Activated gamma-delta T cell (primary cell): ENCODE results near the gene DCAF8.

Experiments
- DNase-seq: peaks from one replicate; lab custom pipeline; 2025; lab: John Stamatoyannopoulos, UW

DCAF8 gene

DNA sequence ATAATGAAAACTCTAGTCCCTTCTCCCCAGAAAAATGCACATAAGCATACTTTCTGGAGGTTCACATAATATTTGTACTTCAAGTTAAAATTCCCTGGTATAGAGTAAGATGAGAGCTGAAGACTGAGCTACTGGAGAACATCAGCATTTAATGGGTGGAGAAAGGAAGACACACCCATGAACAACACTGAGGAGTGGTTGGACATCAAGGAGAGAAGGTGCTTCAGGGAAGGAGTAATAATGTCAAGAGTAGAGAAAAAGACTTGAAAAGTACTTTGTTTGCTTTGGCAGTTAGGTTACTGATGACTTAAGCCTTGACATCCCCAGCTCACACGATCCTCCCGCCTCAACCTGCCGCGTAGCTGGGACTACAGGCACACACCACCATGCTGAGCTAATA, 35.3 kb downstream of the DCAF8 start:
- no peak for DNase-seq

DNA sequence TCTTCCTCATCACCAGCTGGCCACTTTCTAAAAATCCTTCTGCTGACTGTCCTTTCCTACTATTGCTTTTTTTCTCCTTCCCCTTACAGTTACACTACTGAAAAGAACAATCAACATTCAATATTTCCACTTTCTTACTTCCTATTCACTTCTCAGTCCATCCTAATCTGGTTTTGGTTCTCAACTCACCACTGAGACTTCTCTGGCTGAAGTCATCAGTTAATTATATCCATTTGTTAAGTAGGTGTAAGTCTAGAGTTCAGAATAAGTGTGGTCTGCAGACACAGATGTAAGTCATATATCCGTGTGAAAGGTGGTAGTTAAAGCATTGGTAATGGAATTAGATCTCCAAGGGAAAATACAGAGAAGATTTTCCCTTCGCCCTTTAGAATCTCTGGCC, 35.7 kb downstream of the DCAF8 start:
- no peak for DNase-seq

DNA sequence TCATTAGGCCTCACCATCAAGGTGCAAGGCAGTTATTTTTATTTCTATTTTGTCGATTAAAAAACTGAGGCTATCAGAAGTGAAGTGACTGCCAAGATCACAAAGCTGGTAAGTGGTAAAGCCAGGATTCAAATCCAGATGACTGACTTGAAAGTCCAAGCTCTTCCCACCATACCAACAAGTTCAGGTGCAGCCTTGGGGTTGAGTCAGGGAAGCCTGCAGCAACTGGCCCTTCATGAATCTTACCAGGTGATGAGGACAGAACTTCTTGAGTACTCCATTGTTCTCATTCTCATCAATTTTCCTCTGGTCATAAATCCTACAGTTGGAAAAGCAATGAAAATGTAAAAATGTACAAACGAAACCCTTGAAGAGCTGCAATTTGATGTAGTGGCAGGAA, 37.0 kb downstream of the DCAF8 start:
- DNase-seq = no peak

DNA sequence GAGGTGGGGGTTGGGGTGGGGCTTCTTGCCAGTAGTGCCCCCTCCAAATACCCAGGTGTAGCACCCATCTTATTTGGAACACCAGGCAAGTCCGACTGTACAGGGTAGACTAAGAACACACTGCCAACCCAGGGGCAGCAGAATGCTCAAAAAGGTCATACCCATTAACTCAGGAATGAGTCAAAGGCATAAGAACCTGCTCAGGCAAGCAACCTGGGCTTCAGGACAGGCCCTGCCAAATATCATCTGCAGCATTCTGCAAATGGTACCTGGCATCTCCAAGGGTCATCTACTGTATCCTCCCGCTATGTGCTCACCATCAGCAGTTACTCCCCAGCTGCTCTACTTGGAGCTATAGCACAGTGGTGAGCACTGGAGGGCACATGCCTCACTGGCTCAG, 37.7 kb downstream of the DCAF8 start:
- no peak for DNase-seq

DNA sequence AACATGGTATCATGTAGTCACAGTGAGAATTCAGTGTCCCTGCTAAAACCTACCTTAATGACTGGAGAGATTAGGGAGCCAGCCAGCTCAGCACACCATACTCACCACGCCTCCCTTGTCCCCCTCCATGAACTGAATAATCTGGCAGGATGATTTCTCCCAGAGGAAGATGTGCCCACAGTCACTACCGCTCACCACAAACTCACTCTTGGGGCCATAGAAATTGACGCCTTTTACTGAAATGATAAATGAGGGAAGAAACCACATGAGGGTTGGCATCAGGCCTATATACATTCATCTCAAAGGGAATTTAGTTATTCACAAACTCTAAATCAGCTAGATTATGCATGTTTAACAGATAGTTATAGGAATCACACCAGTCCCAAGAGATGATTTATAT, 39.8 kb downstream of the DCAF8 start:
- no peak for DNase-seq

DNA sequence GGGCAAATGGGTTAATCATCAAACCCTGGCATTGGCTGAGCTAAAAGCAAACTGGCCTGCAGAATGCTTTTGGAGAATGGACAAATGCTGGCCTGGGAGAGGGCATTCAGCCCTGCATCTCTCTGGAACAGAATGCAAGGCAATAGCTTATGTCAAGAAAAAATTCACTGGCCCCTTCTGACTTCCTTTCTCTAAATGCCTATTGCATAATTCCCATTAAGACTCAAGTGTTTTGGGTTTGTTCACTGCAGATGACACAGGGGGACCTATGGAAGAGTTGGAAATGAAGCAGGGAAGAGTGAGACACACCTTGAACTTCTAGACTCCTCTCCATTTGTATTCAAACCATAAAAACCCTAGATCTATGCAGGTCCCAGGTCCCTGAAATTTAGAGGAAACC, 41.3 kb downstream of the DCAF8 start:
- no peak for DNase-seq

DNA sequence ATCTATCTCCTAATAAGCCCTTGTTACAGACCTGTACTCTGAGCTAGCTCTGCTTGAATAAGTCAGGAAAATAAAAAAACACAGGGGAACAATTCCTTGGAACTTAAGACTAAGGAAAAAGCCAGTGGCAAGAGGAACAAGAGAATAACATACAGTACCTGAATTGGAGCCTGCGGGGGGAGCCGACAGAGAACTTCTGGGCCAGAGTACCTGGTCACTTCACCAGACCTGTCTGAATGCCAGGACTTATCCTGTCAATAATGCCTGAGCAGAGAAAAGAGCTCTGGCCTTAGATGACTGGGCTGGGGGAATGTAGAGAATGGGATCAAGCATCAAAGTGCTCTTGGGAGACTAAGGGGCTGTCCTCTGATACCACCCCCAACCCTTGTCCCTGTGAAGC, 42.0 kb downstream of the DCAF8 start:
- no peak for DNase-seq

DNA sequence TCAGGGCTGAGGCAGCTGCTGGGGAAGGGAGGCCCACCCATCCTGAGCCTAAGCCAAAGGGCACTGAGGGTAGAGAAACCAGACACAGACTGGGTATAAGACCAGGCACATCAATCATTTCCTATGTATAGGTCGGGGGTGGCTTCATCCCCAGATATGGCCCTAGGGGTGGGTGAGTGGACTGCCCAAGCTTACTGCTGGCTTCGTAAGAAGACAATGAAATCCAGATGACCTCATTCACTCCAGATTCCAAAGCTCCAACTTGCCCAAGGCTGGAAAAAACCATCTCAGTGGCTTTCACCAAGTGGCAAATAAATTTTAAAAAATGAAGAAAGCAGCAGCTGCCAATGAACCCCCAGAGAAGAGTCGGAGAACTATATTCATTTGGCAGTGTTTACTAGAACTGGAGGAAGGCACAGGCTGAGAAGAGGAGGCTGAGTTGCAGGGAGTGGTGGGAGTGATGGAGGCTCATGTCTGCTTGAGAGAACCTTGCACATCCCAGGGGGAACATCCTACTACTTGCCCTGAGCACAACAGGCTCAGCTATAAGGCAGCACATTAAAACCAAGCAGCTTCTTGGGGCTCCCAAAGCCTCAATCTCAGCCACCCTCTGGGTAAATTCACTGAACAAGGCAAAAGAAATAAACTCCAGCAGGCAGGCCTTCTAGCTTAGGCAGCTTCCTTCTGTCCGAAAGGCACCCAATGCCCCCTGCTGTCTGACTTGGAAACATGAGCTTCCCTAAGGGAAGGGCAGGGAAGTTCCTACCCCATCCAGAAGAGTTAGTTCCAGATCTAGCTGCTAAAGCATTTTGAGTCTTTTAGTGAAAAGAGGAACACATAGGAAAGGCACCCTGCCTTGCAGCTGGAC, 43.1 kb downstream of the DCAF8 start:
- DNase-seq = no peak

DNA sequence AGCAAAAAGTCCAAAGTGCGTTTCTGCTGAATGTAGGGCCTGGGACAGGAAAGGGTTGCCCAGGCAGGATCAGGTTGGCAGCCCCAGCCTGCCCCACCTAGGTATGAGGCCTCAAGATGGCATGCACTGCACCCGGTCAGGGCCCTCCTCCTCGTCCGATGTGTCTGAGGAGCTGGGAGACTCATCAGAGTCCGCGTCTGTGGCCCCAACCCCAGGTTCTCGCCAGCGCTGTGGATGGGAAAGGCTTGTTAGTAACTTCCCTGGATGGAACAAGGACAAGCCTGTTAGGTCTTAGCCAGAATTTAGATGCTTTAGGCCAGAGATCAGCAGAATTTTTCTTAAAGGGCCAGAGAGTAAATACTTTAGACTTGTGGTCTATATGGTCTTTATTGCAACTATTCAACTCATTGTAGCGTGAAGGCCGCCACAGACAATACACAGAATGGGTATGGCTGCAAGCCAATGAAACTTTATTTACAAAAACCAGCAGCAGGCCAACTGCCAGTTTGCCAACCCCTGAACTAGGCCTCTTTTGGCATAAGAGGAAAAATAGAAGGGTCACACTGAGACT, 44.8 kb downstream of the DCAF8 start:
- no peak for DNase-seq

DNA sequence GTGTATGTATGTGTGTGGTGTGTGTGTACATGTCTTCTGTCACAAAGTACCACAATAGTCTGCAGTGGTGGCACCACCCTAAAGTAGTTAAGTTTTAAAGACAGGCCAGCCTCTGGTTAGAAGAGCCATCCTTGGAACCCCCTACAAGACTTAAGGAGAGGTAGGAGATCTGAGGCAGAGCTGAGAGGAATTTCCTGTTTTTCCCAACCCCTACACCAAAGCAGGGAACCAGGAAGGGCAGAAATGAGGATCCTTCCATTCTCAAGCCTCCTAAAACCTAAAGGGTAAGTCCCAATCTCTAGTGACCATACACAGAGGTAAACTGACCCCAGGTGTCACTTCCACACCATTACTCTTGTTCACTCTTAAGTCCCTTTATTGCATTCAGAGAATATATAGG, 46.0 kb downstream of the DCAF8 start:
- no peak for DNase-seq

DNA sequence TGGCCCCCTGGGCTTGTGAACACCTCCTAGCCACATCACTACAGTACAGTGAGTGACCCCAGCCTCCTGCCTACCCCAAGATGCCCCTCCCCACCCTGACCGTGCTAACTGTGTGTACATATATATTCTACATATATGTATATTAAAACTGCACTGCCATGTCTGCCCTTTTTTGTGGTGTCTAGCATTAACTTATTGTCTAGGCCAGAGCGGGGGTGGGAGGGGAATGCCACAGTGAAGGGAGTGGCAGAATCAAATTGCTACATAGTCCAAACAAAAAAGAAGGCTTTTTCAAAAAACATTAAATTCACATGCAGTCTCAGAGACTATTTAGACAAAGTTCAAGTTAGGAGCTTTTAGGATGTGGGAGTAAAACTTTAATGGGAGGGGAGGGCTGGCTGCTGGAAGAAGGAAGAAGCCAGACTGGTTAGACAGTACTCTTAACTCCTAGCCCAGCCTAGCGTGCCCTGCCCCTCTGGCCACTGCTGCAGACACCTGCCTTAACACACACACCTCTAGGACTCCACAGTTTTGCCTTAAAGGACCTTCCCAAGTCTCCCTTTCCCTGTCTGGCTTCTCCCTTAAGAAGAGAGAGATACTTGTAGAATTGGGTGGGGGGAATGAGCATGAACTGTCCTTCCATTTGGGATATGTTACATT, 47.7 kb downstream of the DCAF8 start:
- no peak for DNase-seq

DNA sequence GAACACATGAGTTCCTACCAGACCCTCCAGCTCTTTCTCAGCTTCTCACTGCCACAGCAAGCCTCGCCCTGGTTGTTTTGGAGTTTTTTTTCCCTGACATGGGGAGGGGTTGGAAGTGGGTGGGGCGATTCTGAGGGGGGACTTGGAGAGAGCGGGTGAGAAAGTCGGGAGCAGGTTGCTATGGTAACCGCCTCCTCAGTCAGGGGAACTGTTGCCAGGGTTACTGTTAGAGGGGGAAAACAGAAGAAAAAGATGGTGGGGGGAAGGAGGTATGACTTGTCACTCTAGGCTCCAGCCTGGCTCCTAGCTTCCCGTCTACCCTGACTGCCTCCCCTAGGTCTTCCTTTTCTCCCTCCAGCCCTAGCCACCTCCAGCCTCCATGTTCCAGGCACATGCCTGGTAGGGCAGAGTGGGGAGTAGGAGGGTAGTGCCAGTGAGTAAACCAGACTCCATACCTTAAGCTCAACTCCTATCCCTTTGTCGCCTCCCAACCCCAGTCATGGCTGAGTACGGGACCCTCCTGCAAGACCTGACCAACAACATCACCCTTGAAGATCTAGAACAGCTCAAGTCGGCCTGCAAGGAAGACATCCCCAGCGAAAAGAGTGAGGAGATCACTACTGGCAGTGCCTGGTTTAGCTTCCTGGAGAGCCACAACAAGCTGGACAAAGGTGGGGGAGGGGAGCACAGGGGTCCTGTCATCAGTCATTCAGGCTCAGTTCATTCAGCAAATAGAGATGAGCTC, 51.1 kb downstream of the DCAF8 start:
- DNase-seq = no peak

DNA sequence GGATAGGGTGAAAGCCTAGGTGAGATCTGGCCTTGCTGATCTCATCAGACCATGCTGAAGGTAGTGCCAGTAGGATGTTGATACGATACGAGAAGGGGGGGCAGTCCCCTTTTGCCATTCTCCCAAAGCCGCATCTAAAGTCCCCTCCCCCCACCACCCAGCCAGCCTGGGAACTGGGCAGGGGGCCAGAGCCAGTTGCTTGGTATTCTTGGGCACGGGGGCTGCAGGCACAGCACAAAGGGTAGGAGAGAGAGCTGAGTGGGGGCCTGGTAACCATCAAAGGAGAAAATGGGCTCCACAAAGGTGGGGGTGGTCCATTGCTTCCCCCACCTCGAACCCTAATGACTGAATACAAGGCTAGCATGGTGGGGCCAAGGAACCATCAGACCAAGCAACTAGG, 51.8 kb downstream of the DCAF8 start:
- no peak for DNase-seq

DNA sequence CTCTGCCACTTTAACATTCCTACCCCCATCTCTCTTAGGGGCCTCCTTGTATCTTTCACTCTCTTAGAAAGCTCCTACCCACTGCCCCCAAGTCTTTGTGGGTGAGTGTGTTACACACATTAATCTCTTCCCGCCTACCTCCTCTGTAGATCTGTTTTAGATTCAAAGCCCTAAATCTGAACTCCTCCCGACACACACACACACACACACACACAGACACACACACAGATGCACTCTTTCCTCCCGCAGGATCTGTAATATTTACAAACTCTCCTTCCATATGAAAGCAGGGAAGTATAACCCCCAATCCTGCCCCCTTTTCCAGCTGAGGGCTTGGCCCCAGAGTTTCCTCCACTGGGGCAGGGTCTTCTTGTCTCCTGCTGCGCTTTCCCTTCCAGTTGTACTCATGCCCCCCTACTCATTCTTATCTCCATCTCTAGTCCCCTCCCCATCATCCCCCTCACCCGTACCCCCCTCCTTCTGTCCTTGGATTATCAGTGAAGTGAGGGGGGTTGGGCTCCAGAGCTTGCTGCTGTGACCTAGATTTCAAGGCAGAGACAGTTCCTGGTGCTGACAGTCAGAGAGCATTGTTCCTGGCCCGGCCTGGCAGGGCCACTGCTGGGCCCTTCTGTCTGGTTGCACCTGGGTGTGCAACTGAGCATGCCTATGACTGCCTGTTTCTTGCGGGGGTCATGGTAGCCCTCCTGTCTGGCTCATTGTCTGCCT, 52.9 kb downstream of the DCAF8 start:
- DNase-seq = no peak

DNA sequence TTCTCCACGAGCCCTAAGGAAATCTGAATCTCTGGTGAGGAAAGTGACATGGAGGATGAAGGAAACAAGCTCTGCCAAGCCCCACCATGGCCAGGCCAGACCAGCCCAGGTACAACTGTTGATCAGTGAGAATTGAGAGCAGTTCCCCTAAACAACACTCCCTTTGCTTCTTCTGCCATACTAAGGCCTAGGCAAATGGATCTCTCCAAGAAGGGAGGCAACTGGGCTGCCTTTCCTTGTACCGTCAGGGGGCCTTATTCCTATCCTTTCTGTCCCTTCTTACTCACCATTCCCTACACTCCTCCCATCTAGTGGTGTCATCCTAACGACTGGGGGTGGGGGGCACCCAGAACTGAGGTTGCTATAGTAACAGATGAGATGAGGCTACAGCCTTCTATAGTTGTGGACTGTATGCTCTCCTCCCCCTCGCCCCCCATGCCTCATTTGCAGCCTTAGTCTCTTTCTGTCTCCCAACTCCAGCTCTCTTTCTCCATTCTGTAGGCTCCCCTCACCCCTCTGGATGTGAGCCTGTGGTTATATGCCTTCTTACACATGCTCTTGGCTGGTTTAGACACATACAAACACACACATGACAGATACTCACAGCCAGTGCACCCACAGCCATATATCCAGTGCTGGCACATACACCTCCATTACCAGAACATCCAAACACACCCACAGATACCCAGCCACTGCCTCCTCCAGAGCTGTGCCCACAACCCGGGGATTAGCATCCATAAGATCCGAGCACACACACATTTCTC, 53.6 kb downstream of the DCAF8 start:
- no peak for DNase-seq

DNA sequence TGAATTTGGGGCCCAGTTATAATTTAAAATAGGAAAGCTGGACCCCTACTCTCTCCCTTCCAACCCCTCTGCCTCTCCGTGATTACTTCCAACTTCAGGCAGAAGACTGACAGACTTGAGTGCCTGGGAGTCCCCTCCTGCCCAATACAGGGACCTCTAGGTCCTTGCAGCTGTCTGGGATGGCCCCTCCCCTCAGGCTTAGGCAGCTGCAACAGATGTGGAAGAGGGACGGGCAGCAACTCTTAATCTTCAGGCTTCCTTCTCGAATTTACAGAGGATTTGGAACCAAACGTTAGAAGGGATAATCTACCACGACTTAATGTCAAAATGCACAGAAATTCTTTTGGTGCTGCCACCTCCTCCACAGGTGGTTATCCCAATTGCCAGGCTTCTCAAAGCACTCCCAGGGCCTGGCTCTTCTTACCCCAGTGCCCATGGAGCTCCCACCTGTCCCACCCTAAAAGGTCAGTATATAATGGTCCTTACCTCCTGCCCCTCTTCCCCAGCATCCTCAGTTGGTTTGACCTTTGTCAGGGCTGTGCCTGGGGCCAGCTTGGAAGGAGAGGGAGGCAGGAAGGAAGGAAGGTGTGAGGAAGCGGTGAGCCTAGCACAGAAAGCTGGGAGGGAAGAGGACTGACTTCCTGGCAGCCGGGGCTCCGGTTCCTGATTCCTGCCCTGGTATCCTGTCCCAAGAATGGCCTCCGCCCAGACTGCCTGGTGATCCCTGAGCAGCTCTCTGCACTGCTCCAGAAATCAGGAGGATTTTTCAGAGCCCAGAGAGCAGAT, 54.4 kb downstream of the DCAF8 start:
- DNase-seq = no peak

DNA sequence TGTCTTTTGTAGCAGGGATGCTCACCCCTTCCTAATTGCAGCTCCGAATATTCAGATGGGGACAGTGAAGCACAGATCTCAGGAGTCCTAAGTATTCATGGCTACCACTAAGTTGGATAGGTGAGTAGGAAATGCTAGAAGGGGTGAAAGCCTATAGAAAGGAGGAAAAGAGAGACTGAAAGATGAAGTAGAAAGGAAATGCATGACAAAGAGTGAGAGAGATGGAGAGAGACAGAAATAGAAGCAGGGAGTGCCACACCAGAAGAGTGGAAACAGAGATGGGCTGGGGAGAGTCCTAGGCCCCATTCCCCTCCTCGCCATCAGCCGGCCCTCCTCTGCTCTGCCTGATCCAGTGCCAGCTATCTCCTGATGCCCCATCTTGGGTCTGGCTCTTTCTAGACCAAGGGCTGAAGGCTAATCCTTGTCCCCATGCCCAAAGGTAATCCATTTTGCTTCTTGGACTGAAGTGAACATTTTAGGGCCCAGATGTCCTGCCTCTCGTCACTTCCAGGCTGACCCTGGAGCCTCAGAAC, 55.2 kb downstream of the DCAF8 start:
- DNase-seq = no peak

DNA sequence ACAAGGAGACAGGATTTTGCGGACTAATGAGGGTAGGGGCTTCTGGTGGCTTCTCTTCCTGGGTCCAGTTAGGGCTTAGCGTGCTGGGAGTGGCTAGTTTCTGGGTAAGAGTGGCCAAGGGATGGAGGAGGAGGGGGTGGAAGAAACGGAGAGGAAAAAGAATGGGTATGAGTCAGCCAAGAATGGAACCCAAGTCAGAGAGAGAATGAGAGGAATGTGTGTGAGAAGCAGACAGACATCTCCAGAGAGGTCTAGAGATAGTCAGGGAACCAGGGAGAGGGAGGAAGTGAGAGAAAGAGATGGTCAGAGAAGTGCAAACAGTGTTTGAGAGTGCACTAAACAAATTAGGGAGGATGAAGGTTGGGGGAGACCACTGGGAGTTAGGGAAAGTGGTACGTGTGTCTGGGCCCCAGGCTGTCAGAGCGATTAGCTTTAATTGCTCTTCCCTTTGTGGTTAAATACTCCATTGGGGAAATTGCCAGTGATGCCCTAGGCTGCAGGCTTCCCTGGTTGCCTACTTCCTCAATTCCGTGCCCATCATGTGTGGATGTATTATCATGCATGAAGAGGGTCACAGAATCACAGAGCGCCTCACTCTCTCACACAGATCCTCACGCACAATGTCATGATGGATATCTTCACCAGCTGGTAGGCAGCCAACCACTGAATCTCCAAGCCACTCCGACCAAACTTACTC, 55.8 kb downstream of the DCAF8 start:
- DNase-seq = no peak

DNA sequence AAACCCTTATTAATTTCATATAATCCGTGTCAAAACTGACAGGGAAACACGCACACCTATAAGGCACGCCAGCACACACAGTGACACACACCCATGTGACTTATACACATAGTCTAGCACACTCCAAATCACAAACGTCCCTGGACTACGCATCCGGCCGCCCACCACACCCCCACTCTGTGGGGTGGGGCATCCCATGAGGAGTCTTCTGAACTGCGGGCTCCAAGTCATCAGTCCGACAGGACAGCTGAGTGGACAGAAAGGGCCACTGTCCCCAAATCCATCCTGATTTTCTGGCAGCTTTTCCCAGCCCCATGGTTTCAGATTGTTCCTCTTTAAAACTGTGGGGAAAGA, 56.3 kb downstream of the DCAF8 start:
- DNase-seq = peak; percentile 16
